SK-N-SH (cell line): ENCODE data around the gene THBS2. TPM values are rescaled to one million over a fixed set of nuclear protein-coding genes. Genes with fewer than 3 reads are reported as not detected.
"Not testable (repeated sequence)": the region's sequence is repeated elsewhere in the genome, so short reads cannot be mapped to it uniquely, and the experiment has no call there.

Source experiments
- CTCF ChIA-PET: fragments of 300-600, 350-600 bp; formaldehyde crosslinking; extraction: SDS; loops from one replicate; lab custom pipeline; 2021; lab: Yijun Ruan, JAX
- POLR2A ChIA-PET: fragments of 350-600 bp; sonication (Branson Sonifier 250); formaldehyde crosslinking; extraction: SDS; loops from one replicate; lab custom pipeline; 2020; ENCODE audit warnings: antibody characterized with exemption, inconsistent platforms; lab: Yijun Ruan, JAX
- DNase-seq: peaks from one replicate; pipeline ENCODE4 v3.0.0; 2012
- H2AFZ ChIP-seq: fragments of 200-600 bp; sonication (generic); 2 replicates; pipeline ENCODE4 v1.8.1; 2016; ENCODE audit warnings: antibody characterized with exemption, mild to moderate bottlenecking, low read depth
- H3F3A ChIP-seq: fragments of 200-600 bp; sonication (generic); replicated peaks from 2 replicates; pipeline ENCODE3; 2016; ENCODE audit warnings: antibody characterized with exemption, mild to moderate bottlenecking; ENCODE audit not compliant: insufficient read depth
- H3K27ac ChIP-seq, 2 experiments: fragments of 200-500 bp in 1 of 2; fragments of 200-600 bp in 1 of 2; sonication (Bioruptor generic) in 1 of 2; sonication (generic), shearing (Covaris generic) in 1 of 2; 2 replicates each; pipeline versions ENCODE4 v1.5.1 to v1.6.1; 2014 to 2016; ENCODE audit warnings: low read depth in 2 of 2, inconsistent platforms in 1 of 2, low read length in 1 of 2, mild to moderate bottlenecking in 1 of 2, mixed read lengths in 1 of 2
- H3K27me3 ChIP-seq: fragments of 200-600 bp; sonication (generic), shearing (Covaris generic); 2 replicates; pipeline ENCODE4 v1.6.1; 2016; ENCODE audit warnings: mixed run types; ENCODE audit not compliant: insufficient read depth
- H3K36me3 ChIP-seq, 2 experiments: fragments of 200-500 bp in 1 of 2; fragments of 200-600 bp in 1 of 2; sonication (Bioruptor generic) in 1 of 2; sonication (generic) in 1 of 2; replicated peaks in 1 of 2; 2 replicates each; pipeline versions ENCODE3 to v1.5.1; 2014 to 2016; ENCODE audit warnings: low read length in 1 of 2, mild to moderate bottlenecking in 1 of 2; ENCODE audit not compliant: insufficient read depth in 2 of 2, control insufficient read depth in 1 of 2
- H3K4me1 ChIP-seq, 2 experiments: fragments of 200-500 bp in 1 of 2; fragments of 200-600 bp in 1 of 2; sonication (Bioruptor generic) in 1 of 2; sonication (generic), shearing (Covaris generic) in 1 of 2; 2 replicates each; pipeline versions ENCODE4 v1.5.1 to v1.6.1; 2014 to 2016; ENCODE audit warnings: low read depth in 1 of 2, low read length in 1 of 2, mixed run types in 1 of 2; ENCODE audit not compliant: insufficient read depth in 2 of 2, control insufficient read depth in 1 of 2
- H3K4me2 ChIP-seq: fragments of 200-600 bp; sonication (generic), shearing (Covaris generic); 2 replicates; pipeline ENCODE4 v1.6.1; 2017; ENCODE audit warnings: mixed run types
- H3K4me3 ChIP-seq, 2 experiments: fragments of 200-500 bp in 1 of 2; fragments of 200-600 bp in 1 of 2; sonication (Bioruptor generic) in 1 of 2; sonication (generic), shearing (Covaris generic) in 1 of 2; 2 replicates each; pipeline versions ENCODE4 v1.5.1 to v1.8.1; 2014 to 2016; ENCODE audit warnings: low read depth in 2 of 2, inconsistent platforms in 1 of 2, low read length in 1 of 2, mild to moderate bottlenecking in 1 of 2, mixed read lengths in 1 of 2, moderate library complexity in 1 of 2
- H3K79me2 ChIP-seq: fragments of 200-600 bp; sonication (generic); 2 replicates; pipeline ENCODE4 v1.8.1; 2017; ENCODE audit warnings: mild to moderate bottlenecking; ENCODE audit not compliant: insufficient read depth
- H3K9ac ChIP-seq: fragments of 200-600 bp; sonication (generic); 2 replicates; pipeline ENCODE4 v1.6.1; 2017; ENCODE audit warnings: mixed run types
- H3K9me2 ChIP-seq: fragments of 200-600 bp; sonication (generic); 2 replicates; pipeline ENCODE4 v1.6.1; 2017; ENCODE audit warnings: mixed run types
- H3K9me3 ChIP-seq: fragments of 200-600 bp; sonication (generic); 2 replicates; pipeline ENCODE4 v1.6.1; 2017; ENCODE audit warnings: mixed run types, mild to moderate bottlenecking, moderate library complexity
- H4K20me1 ChIP-seq: fragments of 200-600 bp; sonication (generic); 2 replicates; pipeline ENCODE4 v1.6.1; 2017; ENCODE audit warnings: mild to moderate bottlenecking, mixed run types; ENCODE audit not compliant: insufficient read depth
- CTCF ChIP-seq: fragments of 200-600 bp; sonication (generic); IDR thresholded peaks from 2 replicates; pipeline ENCODE4 v1.6.1; 2017; ENCODE audit warnings: antibody characterized with exemption, mild to moderate bottlenecking, moderate library complexity
- EP300 ChIP-seq, 2 experiments: IDR thresholded peaks; 2 replicates each; pipeline versions ENCODE4 v1.4.0 to v1.6.1; 2012; ENCODE audit warnings: borderline replicate concordance in 1 of 2, low read depth in 1 of 2, low read length in 1 of 2
- FOSL2 ChIP-seq: IDR thresholded peaks from 2 replicates; pipeline ENCODE4 v1.4.0; 2012; ENCODE audit warnings: low read depth, mild to moderate bottlenecking, moderate library complexity, borderline replicate concordance
- JUND ChIP-seq: IDR thresholded peaks from 2 replicates; pipeline ENCODE4 v1.4.0; 2012
- MAX ChIP-seq: IDR thresholded peaks from 2 replicates; pipeline ENCODE4 v1.4.0; 2012; ENCODE audit warnings: low read depth
- NFIC ChIP-seq: IDR thresholded peaks from 2 replicates; pipeline ENCODE4 v1.4.0; 2012; ENCODE audit warnings: borderline replicate concordance
- PBX3 ChIP-seq: IDR thresholded peaks from 2 replicates; pipeline ENCODE4; 2012
- POLR2AphosphoS5 ChIP-seq: IDR thresholded peaks from 2 replicates; pipeline ENCODE4 v1.6.1; 2012; ENCODE audit warnings: low read depth, low read length
- RAD21 ChIP-seq: IDR thresholded peaks from 2 replicates; pipeline ENCODE4 v1.6.1; 2012; ENCODE audit warnings: mild to moderate bottlenecking, low read length
- RCOR1 ChIP-seq: fragments of 150-350 bp; IDR thresholded peaks from 2 replicates; pipeline ENCODE4 v1.6.1; 2017; ENCODE audit warnings: antibody characterized with exemption, low read length
- REST ChIP-seq: IDR thresholded peaks from 2 replicates; pipeline ENCODE4 v1.6.1; 2012; ENCODE audit warnings: mild to moderate bottlenecking, low read depth, low read length, moderate library complexity
- RFX5 ChIP-seq: IDR thresholded peaks from 2 replicates; pipeline ENCODE4 v1.6.1; 2012; ENCODE audit warnings: mild to moderate bottlenecking, improper control_type of control experiment, low read length
- RXRA ChIP-seq: IDR thresholded peaks from 2 replicates; pipeline ENCODE4 v1.4.0; 2012; ENCODE audit warnings: low read depth, mild to moderate bottlenecking, borderline replicate concordance
- SMC3 ChIP-seq: IDR thresholded peaks from 2 replicates; pipeline ENCODE4 v1.6.1; 2012; ENCODE audit warnings: low read depth, low read length, improper control_type of control experiment
- TCF12 ChIP-seq: IDR thresholded peaks from 2 replicates; pipeline ENCODE4 v1.4.0; 2012
- YY1 ChIP-seq: IDR thresholded peaks from 2 replicates; pipeline ENCODE4 v1.4.0; 2012; ENCODE audit warnings: low read depth, mild to moderate bottlenecking
- WGBS: methylation state at CpG from one replicate; pipeline ENCODE4 v1.1.6; 2017; ENCODE audit warnings: low lambda C conversion rate; 5-methylcytosine and 5-hydroxymethylcytosine counted together
- polyA plus RNA-seq, 3 experiments: library from polyadenylated mRNA; depleted of rRNA; stranded (reverse); fragments of >200 nt; gene quantifications; 2 replicates each; pipeline ENCODE4 v1.2.3, GENCODE V29; 2012

The THBS2 gene
- polyA plus RNA-seq, 1 of the 3 experiments (the other 2 are of a cell fraction) = 166 TPM

GRCh38 chr6:169216830-169217229 lies 36.8 kb downstream of the THBS2 start (continued):
- TF ChIP-seq CTCF (no peak), SMC3 (no peak), RAD21 (no peak)
- TF ChIP-seq, all 33 proteins: peak for 0

- H3K27ac ChIP-seq = peak overlapping the region in 1 of 2 experiments; percentile 90; a peak in 3 of 4 replicates
- no peaks in the 10 kb centered on the region for H4K20me1 ChIP-seq
- ChIA-PET POLR2A (no interaction called here), CTCF (no interaction called here)
- WGBS = 77% methylated on average over 12 of the region's 12 CpGs
- H3K4me2 ChIP-seq = peak overlapping the region; percentile 68; the same call in 1 of the 2 replicates
- no peaks in the 10 kb centered on the region for H3K79me2 ChIP-seq
- H3K36me3 ChIP-seq = peaks cover 12 to 17% of the 10 kb centered on the region in 2 experiments
- no peaks in the 10 kb centered on the region for H3K9me2 ChIP-seq
- H3K4me1 ChIP-seq = peaks cover 0 to 11% of the 10 kb centered on the region in 2 experiments; a peak in 3 of 4 replicates
- peak overlapping the region; percentile 60; the same call in 1 of the 2 replicates for H2AFZ ChIP-seq
- H3K4me3 ChIP-seq = no peak overlapping the region
- no peaks in the 10 kb centered on the region for H3K9me3 ChIP-seq
- peak overlapping the region; percentile 64 for H3K9ac ChIP-seq
- H3F3A ChIP-seq = peaks cover 18% of the 10 kb centered on the region
- peak; percentile 1 for DNase-seq
- TF ChIP-seq RFX5 = no peak
- TF ChIP-seq SMC3 = no peak
- TF ChIP-seq RCOR1 = no peak
- TF ChIP-seq, all 33 proteins: peak for 0
- H3K27me3 ChIP-seq = no peaks in the 10 kb centered on the region
Observed at GRCh38 chr6:169215201-169215681, 38.4 kb downstream of the THBS2 start.

- Histone ChIP-seq H3K9ac (peak overlapping the region; percentile 64), H3K36me3 (peaks cover 11 to 17% of the 10 kb centered on the region in 2 experiments), H3F3A (peaks cover 18% of the 10 kb centered on the region), H2AFZ (peak overlapping the region; percentile 60; the same call in 1 of the 2 replicates), H3K27ac (peak overlapping the region; percentile 48 to 90; a peak in 3 of 4 replicates), H3K4me2 (peak overlapping the region; percentile 68; the same call in 1 of the 2 replicates), H3K4me1 (peaks cover 0 to 11% of the 10 kb centered on the region in 2 experiments; a peak in 3 of 4 replicates)
- 0 out of 2 replicates have a peak, but pooled peaks have one; percentile 29 for TF ChIP-seq YY1
- TF ChIP-seq TCF12 = peak; percentile 60; the same call in 1 of the 2 replicates
- TF ChIP-seq POLR2AphosphoS5 = peak; percentile 51; the same call in 1 of the 2 replicates
- TF ChIP-seq REST = 0 out of 2 replicates have a peak, but pooled peaks have one; percentile 18
- peak in 1 of 2 experiments; percentile 37; a peak in 1 of 4 replicates for TF ChIP-seq EP300 (IDR thresholded peaks at IDR 0.05; ENCODE audit: borderline replicate concordance in 1 of 2, low read depth in 1 of 2, low read length in 1 of 2)
- TF ChIP-seq NFIC = peak; percentile 29; the same call in 1 of the 2 replicates
- TF ChIP-seq RXRA = peak; percentile 28; the same call in 1 of the 2 replicates
- peak; percentile 11; the same call in 1 of the 2 replicates for TF ChIP-seq PBX3
- TF ChIP-seq FOSL2 = peak; percentile 74; the same call in 1 of the 2 replicates
- TF ChIP-seq MAX = peak; percentile 74
- TF ChIP-seq JUND = peak; percentile 67
- peak; percentile 7 for DNase-seq
- H3K9me3 ChIP-seq, CTCF ChIA-PET, H3K79me2 ChIP-seq, H3K9me2 ChIP-seq, H3K27me3 ChIP-seq, POLR2A ChIA-PET, H4K20me1 ChIP-seq, H3K4me3 ChIP-seq: not testable (repeated sequence)
- 11% methylated on average over 3 of the region's 3 CpGs for WGBS
Observed at GRCh38 chr6:169214789-169215188, 38.9 kb downstream of the THBS2 start.
